Stomach (tissue), 9 donors: ENCODE measurements around the gene RXRA. TPM values are rescaled to one million over a fixed set of nuclear protein-coding genes. Genes with fewer than 3 reads are reported as not detected.

Experiments
- DNase-seq, 2 donors: peaks; one replicate each; pipeline versions ENCODE4 v3.0.0 to v3.0.0-alpha.2; 2013 to 2019
- H3K27ac ChIP-seq, 5 donors: fragments of 200-600 bp in 4 of 5; sonication (generic) in 4 of 5; one replicate each; pipeline ENCODE4 v1.5.1; 2013 to 2019; ENCODE audit warnings: mild to moderate bottlenecking in 1 of 5, moderate library complexity in 1 of 5
- H3K27me3 ChIP-seq, 3 donors: fragments of 200-600 bp; sonication (generic); one replicate each; pipeline ENCODE4 v1.5.1; 2017 to 2019; ENCODE audit warnings: mixed run types in 1 of 3
- H3K36me3 ChIP-seq, 4 donors: fragments of 200-600 bp; sonication (generic); 1 replicate in 3 of 4; 2 replicates in 1 of 4; pipeline ENCODE4 v1.5.1; 2016 to 2019
- H3K4me1 ChIP-seq, 4 donors: fragments of 200-600 bp; sonication (generic); one replicate each; pipeline ENCODE4 v1.5.1; 2016 to 2019
- H3K4me3 ChIP-seq, 4 donors: fragments of 200-600 bp; sonication (generic) in 3 of 4; one replicate each; pipeline ENCODE4 v1.5.1; 2016 to 2019; ENCODE audit warnings: mild to moderate bottlenecking in 1 of 4
- H3K9me3 ChIP-seq, 4 donors: fragments of 200-600 bp; sonication (generic); one replicate each; pipeline ENCODE4 v1.5.1; 2016 to 2019
- EP300 ChIP-seq: sonication (generic); formaldehyde crosslinking; IDR thresholded peaks from one replicate; pipeline ENCODE4 v1.6.1; 2017; ENCODE audit warnings: antibody characterized with exemption
- POLR2A ChIP-seq, 4 donors: fragments of 450-650 bp; IDR thresholded peaks; one replicate each; pipeline ENCODE4 v1.6.1; 2016; ENCODE audit warnings: antibody characterized with exemption in 4 of 4, control low read depth in 2 of 4, mild to moderate bottlenecking in 1 of 4, moderate library complexity in 1 of 4
- POLR2AphosphoS5 ChIP-seq, 3 donors: sonication (generic); formaldehyde crosslinking; IDR thresholded peaks; one replicate each; pipeline ENCODE4 v1.6.1; 2016; ENCODE audit warnings: antibody characterized with exemption in 3 of 3
- WGBS, 5 donors: extraction: QIAGEN DNeasy Blood & Tissue Kit in 3 of 5; methylation state at CpG; one replicate each; pipeline versions ENCODE4 v1.1.5 to v1.1.7; 2013 to 2018; 5-methylcytosine and 5-hydroxymethylcytosine counted together
- intact Hi-C: fragments of 100-400 bp; cut with DNase I; formaldehyde crosslinking; loops from one replicate; pipeline ENCODE4 v1.15.1; 2023; ENCODE audit warnings: low total_unique reads
- polyA plus RNA-seq, 3 donors: library from polyadenylated mRNA; stranded (reverse); fragments of 200-250 nt; gene quantifications; one replicate each; pipeline ENCODE4 v1.2.3, GENCODE V29; 2013
- total RNA-seq, 5 donors: library from RNA; depleted of rRNA; stranded (reverse); fragments of >200 nt; gene quantifications; one replicate each; pipeline versions ENCODE4 v1.1.0 to v1.2.3, GENCODE V29; 2014 to 2016
- TF ChIP-seq, protein P1 (sequence below), 7 experiments: fragments of 450-650 bp in 4 of 7; fragments of 200-600 bp in 3 of 7; sonication (generic) in 3 of 7; IDR thresholded peaks; one replicate each; pipeline ENCODE4 v1.5.1; 2016 to 2019; ENCODE audit warnings: antibody characterized with exemption in 7 of 7, control low read depth in 2 of 7, mild to moderate bottlenecking in 1 of 7
- donor health status: healthy with polysubstance abuse.
- donor health status: Bipolar disorder and iron deficiency.
- donor health status: healthy.

The RXRA gene
- total and polyA plus RNA-seq, 8 donors = 14.0 to 68.4 (median 29.3) TPM

- Histone ChIP-seq H3K9me3 (no peaks in the 10 kb centered on the region), H3K4me3 (no peak overlapping the region), H3K36me3 (no peaks in the 10 kb centered on the region), H3K27me3 (no peaks in the 10 kb centered on the region), H3K4me1 (peaks cover 7 to 33% (median 22%) of the 10 kb centered on the region in 4 donors), H3K27ac (no peak overlapping the region)
- TF ChIP-seq, protein P1, sequence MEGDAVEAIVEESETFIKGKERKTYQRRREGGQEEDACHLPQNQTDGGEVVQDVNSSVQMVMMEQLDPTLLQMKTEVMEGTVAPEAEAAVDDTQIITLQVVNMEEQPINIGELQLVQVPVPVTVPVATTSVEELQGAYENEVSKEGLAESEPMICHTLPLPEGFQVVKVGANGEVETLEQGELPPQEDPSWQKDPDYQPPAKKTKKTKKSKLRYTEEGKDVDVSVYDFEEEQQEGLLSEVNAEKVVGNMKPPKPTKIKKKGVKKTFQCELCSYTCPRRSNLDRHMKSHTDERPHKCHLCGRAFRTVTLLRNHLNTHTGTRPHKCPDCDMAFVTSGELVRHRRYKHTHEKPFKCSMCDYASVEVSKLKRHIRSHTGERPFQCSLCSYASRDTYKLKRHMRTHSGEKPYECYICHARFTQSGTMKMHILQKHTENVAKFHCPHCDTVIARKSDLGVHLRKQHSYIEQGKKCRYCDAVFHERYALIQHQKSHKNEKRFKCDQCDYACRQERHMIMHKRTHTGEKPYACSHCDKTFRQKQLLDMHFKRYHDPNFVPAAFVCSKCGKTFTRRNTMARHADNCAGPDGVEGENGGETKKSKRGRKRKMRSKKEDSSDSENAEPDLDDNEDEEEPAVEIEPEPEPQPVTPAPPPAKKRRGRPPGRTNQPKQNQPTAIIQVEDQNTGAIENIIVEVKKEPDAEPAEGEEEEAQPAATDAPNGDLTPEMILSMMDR (IDR thresholded peaks at IDR 0.05) = no peak
- no peak for DNase-seq
- intact Hi-C loops = no loop called here
- 84 to 91% (median 87%) methylated on average over 2 of the region's 2 CpGs for whole genome bisulfite sequencing, 5 donors
Measured at GRCh38 chr9:134313470-134313869, 12.8 kb upstream of the RXRA start.

DNA sequence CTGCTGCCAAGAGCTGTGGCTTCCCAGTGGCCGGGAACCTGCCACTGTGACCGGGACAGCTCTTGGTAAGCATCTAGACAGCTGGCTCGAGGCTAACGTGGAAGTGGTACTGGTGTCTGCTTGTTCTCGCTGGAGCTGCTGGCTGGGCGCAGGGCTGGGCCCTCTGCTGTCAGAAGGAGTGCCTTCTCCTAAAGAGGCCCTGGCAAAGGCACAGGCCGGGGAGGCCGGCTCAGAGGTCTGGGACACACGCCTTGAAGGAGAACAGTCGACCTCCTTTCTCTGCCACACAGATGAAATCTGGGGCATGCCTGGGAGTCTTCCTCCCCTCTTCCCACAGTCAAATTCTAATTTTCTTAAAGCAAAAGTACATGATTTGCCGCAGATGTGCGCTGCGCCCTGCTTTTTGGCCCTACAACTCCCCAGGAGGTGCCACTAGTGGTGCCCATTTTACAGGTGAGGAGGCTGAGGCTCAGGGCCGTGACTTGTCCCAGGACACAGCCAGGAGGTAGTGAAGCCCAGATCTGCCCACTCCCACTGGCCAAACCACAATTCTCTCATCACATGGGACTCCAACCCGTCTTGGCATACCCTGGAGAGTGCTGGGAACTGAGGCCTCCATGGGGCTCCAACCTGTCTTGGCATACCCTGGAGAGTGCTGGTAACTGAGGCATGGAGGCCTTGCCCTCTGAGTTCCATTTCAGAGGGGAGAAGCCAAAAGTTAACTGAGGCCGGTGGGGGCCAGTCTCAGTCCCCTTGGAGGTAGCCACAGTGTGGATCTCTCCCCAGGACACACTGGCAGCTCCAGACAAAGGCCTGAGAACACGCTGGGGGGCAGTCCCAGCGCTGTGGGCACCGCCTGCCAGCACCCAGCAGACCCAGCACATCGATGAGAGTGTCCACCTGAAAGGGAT, 12.0 kb upstream of the RXRA start:
- Histone ChIP-seq H3K27me3 (no peaks in the 10 kb centered on the region), H3K36me3 (no peaks in the 10 kb centered on the region), H3K4me1 (peaks cover 7 to 40% (median 25%) of the 10 kb centered on the region in 4 donors), H3K4me3 (no peak overlapping the region), H3K27ac (no peak overlapping the region), H3K9me3 (no peaks in the 10 kb centered on the region)
- intact Hi-C loops = no loop called here
- 85 to 93% (median 91%) methylated on average over 15 to 20 of the region's 20 CpGs for WGBS, 5 donors
- TF ChIP-seq, protein P1 (IDR thresholded peaks at IDR 0.05) = no peak
- no peak for TF ChIP-seq POLR2AphosphoS5 (IDR thresholded peaks at IDR 0.05)
- no peak for TF ChIP-seq EP300
- no peak for TF ChIP-seq POLR2A (IDR thresholded peaks at IDR 0.05)
- no peak for DNase-seq

DNA sequence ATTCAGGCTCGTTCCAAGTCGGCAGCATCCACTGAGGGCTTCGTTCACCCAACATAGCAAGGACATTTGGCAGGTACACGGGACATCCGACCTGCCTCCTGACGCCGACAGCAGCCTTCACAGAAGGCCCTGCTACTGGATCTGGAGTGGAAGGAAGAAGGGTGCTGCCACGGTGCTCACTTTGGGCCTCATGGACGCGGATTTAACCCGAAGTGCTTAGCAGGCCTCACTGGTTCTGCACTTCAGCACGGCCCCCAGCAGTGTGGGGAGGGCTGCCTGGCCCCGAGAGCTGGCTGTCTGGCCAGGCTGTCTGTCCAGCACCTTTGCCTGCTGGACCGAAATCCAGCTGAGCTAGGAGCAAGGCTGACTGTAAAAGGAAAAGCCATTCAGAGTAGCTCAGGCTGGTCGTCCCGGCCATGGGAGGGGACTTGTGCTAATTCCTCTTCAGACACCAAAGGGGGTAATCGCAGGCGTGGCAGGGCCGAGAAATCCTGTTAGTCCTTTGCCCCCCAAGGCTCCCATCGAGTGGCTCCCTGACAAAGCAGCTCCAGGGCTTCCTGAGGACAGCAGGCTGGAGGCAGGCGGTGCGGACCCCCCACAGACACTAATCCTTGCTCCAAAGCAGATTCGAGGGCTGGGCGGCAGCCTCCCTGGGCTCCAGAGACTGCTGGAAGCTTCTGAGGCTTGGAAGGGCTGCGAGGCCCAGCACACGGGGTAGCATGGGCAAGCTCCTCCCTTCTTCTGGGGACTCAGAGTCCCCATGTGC, 11.1 kb upstream of the RXRA start:
- peaks cover 7 to 40% (median 25%) of the 10 kb centered on the region in 4 donors for H3K4me1 ChIP-seq
- no peaks in the 10 kb centered on the region for H3K27me3 ChIP-seq
- peak overlapping the region in 2 of 5 donors; percentile 26 to 45 for H3K27ac ChIP-seq
- no peak overlapping the region for H3K4me3 ChIP-seq
- H3K36me3 ChIP-seq = no peaks in the 10 kb centered on the region
- no peak for DNase-seq
- no peaks in the 10 kb centered on the region for H3K9me3 ChIP-seq
- intact Hi-C loops = no loop called here
- WGBS, 5 donors = 74 to 90% (median 86%) methylated on average over 18 to 26 of the region's 26 CpGs
- no peak for TF ChIP-seq EP300
- TF ChIP-seq, protein P1 (IDR thresholded peaks at IDR 0.05) = no peak
- no peak for TF ChIP-seq POLR2A (IDR thresholded peaks at IDR 0.05)
- no peak for TF ChIP-seq POLR2AphosphoS5 (IDR thresholded peaks at IDR 0.05)

DNA sequence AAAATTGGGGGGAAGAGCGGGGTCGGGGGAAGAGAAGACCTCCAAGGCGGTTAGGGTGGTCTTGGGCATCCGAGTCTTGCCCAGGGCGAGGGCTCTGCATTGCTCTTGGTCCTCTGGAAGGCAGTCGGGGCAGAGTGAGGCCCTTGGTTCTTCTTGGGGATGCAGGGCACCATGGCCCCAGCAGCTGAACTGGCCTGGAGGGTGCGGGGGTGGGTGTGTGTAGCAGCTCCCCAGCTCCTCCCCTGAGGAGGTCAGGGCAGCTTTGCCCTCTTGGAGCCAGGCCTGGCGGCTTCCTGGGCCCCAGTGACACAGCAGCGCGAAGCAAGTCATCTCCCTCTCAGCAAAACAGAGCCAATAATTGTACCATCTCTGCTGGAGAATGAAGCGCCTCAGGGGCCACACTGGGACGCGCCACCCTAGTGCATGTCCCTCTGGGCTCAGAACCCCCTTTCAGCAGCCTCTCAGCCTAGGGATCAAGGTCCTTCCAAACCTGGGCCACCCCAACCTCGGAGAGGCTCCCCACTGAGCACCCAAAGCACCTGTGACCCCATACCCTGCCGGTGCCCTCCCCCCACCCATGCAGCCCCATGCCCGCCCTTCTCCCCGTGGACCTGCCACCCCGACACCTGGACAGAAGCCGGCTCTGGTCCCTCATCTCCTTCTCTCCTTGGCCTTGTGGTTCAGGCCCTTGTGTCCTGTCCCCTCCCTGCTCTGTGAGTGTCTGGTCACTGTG, 10.4 kb upstream of the RXRA start:
- no peak for DNase-seq
- TF ChIP-seq POLR2A (IDR thresholded peaks at IDR 0.05) (no peak), POLR2AphosphoS5 (IDR thresholded peaks at IDR 0.05) (no peak), EP300 (no peak)
- TF ChIP-seq, protein P1 (IDR thresholded peaks at IDR 0.05) = no peak
- H3K4me1 ChIP-seq = peaks cover 7 to 44% (median 26%) of the 10 kb centered on the region in 4 donors
- no peaks in the 10 kb centered on the region for H3K9me3 ChIP-seq
- 81 to 90% (median 88%) methylated on average over 11 to 19 of the region's 19 CpGs for WGBS, 5 donors
- intact Hi-C loops = no loop called here
- H3K4me3 ChIP-seq = no peak overlapping the region
- peak overlapping the region in 2 of 5 donors; percentile 26 to 45 for H3K27ac ChIP-seq
- H3K36me3 ChIP-seq = no peaks in the 10 kb centered on the region
- no peaks in the 10 kb centered on the region for H3K27me3 ChIP-seq
